ENCODE results near the gene PIGN.
"Not testable (repeated sequence)": the region's sequence is repeated elsewhere in the genome, so short reads cannot be mapped to it uniquely, and the experiment has no call there.

PIGN gene

DNA sequence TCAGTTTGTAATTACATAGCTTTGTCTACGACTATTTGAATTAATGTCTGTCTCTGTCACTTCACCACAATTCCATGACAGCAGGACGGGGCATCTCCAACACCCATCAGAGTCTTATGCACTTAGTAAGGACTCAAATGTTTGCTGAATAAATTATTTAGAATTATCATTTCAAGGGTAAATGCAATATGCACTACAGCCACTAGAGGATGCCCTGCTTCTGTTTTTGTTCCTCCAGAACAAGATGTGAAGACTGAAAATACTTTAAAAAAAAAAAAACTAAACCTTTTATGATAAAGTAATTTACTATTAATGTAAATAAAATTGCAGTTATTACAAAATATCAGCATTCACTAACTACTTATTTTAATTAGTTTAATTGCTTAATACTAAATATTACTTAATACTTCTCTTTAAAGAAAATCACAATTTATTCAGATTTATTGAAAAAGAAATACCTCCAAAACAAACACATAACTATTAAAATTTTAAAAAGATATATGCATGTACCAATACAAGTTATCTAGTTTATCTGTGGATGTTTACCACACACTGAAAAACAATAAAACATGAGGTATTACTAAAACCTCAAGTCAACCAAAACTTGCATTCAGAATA lies 3.2 kb downstream of the PIGN start:
- in situ Hi-C loops (cut with MboI; ENCODE audit: low sequenced_read_pairs), result no loop called here

DNA sequence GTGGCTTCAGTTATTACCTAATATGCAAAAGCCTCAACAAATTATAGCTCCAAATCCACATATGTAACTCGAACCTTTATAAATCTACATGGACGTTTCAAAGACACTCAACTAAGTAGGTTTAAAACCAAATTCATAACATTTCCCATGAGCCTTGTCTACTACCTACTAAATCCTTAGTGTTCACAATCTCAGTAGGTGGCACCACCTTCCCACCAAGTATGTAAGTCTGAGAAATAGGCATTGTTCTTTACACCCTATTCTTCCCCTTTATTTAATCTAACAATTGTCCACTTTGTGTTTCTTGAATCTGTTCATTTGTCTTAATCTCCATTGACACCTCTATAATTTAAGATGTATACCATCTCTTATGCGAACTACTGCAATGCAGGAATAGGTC lies 4.6 kb downstream of the PIGN start:
- in situ Hi-C loops (cut with MboI; ENCODE audit: low sequenced_read_pairs), result no loop called here

DNA sequence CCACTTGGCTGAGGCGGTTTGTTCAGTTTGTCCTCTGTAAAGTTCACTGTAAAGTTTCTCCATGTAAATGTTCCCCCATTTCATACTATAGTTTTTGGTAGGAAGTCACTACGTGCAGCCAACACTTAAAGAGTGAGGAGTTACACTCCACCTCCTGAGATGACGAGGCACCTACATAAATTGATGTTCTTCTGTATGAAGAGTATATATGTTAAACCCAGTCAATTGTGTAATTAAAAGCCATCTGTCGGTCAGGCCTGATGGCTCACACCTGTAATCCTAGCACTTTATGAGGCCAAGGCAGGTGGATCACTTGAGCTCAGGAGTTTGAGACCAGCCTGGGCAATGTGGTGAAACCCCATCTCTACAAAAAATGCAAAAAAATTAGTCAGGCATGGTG lies 7.6 kb downstream of the PIGN start:
- in situ Hi-C loops (cut with MboI; ENCODE audit: low sequenced_read_pairs), result no loop called here

DNA sequence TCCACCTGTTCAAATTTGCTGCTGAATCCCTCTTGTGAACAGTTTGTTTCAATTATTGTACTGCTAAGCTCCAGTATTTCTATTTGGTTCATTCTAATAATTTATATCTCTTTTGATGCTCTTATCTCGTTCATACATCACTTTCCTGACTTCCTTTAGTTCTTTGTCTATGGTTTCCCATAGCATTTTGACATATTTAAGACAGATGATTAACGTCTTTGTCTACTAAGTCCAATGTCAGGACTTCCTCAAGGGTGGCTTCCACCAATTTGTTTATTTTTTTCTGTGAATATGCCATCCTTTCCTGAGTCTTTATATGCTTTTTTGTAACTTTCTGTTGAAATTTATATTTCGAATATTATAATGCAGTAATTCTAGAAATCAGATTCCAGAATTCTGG lies 9.6 kb downstream of the PIGN start:
- in situ Hi-C loops (cut with MboI; ENCODE audit: low sequenced_read_pairs), result no loop called here

DNA sequence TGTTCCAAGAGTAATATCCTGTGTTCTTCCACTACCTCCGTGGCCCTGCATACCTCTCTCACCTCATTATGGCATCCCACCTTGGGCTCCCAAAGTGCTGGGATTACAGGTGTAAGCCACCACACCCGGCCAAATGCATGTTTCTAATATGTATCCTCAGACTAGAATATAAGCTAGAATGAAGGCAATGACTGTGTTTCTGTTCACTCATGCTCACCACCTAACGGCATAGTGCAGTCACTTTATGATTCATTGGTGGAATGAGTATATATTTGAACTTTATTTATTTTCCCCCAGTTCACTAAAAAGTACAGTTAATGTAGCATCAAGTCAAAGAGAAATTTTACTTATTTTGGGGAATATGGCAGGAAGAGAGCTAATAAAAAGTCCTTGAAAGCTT lies 11.3 kb downstream of the PIGN start:
- in situ Hi-C loops (cut with MboI; ENCODE audit: low sequenced_read_pairs), result no loop called here

DNA sequence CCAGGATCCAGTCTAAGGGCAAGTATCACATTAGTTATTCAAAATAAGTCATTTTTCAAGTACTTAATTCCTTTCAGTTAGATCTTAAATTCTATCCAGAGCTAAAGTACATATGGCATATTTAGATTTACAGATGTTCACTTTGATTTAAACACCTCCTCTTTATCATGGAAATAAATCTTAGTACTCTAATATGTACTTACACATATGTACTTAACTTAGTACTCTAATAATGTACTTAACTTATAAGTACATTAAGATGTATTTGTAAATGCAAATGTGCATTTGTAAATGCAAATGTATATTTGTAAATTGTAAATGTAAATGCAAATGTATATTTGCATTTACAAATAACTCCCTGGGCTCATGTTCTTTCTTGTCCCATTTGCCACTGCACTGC lies 14.6 kb downstream of the PIGN start:
- in situ Hi-C loops (cut with MboI; ENCODE audit: low sequenced_read_pairs), result no loop called here

DNA sequence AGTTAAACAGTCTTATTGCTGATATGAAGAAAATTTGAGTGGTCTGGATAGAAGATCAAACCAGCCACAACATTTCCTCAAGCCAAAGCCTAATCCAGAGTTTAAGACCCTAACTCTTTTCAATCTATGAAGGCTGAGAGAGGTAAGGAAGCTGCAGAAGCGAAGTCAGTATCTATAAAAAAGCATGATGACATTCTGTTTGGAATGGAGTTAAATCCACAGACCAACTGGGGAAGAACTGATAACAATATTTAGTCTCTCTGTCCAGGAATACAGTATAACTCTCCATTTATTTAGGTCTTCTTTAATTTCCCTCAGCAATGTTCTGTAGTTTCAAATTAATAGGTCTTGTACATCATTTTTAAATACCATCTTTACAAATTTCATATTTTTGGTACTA lies 16.0 kb downstream of the PIGN start:
- in situ Hi-C loops (cut with MboI; ENCODE audit: low sequenced_read_pairs), result no loop called here

DNA sequence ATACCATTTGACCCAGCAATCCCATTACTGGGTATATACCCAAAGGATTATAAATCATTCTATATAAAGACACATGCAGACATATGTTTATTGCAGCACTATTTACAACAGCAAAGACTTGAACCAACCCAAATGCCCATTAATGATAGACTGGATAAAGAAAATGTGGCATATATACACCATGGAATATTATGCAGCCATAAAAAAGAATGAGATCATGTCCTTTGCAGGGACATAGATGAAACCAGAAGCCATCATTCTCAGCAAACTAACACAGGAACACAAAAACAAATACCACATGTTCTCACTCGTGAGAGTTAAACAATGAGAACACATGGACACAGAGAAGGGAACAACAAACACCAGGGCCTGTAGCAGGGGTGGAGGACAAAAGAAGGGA lies 20.3 kb downstream of the PIGN start:
- in situ Hi-C loops (cut with MboI; ENCODE audit: low sequenced_read_pairs), result not testable (repeated sequence)

DNA sequence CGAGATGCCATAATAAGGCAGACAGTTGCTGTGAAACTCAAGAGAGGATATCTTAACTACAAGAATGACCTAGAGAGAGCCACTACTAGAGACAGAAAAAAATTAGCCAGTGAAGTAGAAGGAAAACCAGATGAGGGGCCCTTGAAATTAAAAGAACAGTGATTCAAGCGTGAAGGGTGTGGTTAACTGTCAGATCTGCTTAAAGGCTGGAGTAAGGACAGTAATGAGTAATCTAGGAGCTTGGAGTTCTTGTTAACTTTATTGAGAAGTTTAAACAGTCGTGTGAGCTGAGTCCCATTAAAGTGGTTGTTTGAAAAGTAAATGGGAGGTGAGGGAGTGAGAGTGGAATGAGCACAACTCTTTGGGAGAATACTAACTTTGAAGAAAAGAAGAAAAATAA lies 21.3 kb downstream of the PIGN start:
- in situ Hi-C loops (cut with MboI; ENCODE audit: low sequenced_read_pairs), result no loop called here

DNA sequence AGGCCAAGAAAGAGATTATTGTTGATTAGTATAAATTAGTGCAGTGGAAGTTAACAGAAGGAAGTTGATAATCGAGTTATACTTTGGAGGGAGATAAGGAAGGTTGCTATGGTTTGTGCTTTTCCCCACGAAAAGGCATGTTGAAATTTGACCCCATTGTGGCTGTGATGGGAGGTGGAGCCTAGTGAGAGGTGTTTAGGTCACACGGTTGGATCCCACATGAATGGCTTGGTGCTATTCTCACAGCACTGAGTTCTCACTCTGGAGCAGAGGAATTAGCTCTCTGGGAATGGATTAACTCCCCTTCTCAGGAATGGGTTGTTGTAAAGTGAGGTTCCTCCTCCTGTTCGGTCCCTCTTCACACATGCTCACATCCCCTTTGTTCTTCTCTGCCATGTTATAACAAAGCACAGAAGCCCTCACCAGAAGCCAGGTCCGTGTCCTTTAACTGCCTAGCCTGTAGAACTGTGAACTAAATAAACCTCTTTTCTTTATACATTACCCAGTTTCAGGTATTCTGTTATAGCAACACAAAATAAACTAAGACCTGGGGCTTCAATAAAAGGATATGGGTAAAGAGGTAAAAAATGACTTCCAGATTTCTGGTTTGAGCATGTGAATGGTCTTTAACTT lies 21.9 kb downstream of the PIGN start:
- in situ Hi-C loops (cut with MboI; ENCODE audit: low sequenced_read_pairs), result no loop called here

DNA sequence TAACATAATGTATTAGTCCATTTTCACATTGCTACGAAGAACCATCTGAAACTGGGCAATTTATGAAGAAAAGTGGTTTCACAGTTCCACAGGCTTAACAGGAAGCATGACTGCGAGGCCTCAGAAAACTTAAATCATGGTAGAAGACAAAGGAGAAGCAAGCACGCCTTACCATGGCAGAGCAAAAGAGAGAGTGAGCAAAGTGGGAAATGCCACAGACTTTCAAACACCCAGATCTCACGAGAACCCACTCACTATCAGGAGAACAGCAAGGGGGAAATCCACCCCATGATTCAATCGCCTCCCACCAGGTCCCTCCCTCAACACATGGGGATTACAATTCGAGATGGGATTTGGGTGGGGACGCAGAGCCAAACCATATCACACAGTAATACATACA lies 22.5 kb downstream of the PIGN start:
- in situ Hi-C loops (cut with MboI; ENCODE audit: low sequenced_read_pairs), result no loop called here

DNA sequence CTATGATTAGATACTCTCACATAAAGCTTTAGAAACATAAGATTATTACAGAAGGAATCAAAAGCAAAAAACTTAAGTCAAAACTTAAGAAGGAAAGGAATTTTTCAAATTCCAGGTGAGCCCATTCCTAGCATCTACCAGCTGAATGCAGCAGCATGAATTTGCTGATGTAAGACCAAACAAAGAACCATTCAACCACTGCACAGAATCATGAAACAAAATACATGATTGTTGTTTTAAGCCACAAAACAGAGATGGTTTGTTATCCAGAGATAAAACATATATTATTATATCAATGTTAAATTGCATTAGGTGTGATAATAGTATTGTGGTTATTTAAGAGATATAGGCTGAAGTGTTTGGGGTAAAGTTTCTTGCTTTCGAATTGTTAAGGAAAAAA lies 29.0 kb downstream of the PIGN start:
- in situ Hi-C loops (cut with MboI; ENCODE audit: low sequenced_read_pairs), result no loop called here

DNA sequence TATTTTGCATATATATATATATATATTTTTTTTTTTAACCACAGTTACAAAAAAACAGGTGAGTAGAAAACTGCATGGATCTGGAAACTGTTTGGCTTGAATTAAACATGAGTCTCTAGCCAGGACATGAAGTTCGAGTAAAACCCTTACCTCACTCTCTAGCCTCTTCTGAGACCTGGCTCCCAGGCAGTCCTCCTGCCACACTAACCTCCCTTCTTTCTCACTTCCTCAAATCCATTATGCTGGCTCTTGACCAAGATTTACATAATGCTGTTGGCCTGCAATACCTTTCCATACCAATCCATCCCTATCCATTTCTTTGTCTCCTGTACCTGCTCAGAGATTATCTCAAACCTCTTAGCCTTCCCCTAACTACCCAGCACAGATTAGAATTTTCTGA lies 34.0 kb downstream of the PIGN start:
- in situ Hi-C loops (cut with MboI; ENCODE audit: low sequenced_read_pairs), result no loop called here

DNA sequence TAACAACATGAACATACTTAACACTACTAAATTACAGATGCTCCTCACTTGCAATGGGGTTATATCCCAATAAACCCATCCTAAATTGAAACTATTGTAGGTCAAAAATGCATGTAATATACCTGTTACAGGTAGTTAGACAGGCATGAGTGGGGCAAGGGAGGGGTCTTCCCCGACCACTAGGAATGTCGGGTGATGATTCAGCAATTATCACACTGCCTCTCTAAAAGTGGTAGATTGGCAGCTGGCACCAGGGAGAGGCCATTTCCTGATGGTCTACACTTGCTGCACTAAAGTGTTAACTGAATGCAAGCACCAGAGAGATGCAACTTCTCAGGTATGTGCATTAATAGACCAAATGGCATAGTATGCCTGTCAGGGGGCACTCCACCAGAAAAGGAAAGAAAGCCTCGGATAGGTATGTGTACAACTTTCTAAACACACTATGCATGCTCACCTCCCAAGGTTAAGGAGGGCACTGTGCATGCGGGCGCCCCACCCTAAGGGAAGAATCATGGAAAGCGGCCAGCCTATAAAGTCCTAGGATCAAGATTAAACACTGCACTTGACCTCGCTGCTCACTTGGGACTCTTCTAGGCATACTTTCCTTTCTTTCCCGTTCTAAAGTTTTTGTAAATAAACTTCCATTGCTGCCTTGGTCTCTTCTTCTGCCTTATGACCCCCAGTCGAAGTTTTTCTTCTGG lies 35.6 kb downstream of the PIGN start:
- in situ Hi-C loops (cut with MboI; ENCODE audit: low sequenced_read_pairs), result no loop called here

DNA sequence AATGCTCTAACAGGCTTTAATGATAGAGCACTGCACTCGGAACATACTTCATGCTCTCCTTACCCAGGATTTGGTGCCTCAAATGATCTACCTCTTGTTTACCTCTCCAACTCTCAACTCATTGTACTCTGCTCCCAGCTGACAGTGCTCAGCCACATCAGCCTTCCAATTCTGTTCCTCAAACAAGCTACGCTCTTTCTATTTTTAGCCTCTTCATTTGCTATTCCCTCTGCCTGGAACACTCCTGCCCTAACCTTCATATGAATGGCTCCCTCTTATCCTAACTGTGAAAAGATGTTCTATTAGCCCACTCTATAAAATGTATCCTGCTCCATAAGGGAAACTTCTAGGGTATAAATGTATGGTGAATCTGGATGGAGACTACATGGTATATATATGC lies 42.5 kb downstream of the PIGN start:
- in situ Hi-C loops (cut with MboI; ENCODE audit: low sequenced_read_pairs), result no loop called here

DNA sequence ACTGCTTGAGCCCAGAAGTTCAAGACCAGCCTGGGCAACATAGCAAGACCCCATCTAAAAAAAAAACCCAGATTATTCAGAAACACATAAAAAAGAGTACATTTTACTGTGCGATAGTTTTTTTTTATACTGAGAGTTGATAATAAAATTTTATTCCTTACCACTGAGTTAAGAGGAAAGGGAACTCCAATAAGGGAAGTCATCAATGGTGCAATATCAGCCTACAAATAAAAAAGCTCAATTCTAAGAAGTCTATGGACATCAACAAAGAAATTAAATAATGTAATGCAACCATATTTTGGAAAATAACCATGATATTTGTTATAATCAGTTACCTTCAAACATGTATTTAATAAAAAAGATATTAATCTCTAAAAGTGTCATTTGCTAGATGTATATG lies 46.6 kb downstream of the PIGN start:
- in situ Hi-C loops (cut with MboI; ENCODE audit: low sequenced_read_pairs), result no loop called here

DNA sequence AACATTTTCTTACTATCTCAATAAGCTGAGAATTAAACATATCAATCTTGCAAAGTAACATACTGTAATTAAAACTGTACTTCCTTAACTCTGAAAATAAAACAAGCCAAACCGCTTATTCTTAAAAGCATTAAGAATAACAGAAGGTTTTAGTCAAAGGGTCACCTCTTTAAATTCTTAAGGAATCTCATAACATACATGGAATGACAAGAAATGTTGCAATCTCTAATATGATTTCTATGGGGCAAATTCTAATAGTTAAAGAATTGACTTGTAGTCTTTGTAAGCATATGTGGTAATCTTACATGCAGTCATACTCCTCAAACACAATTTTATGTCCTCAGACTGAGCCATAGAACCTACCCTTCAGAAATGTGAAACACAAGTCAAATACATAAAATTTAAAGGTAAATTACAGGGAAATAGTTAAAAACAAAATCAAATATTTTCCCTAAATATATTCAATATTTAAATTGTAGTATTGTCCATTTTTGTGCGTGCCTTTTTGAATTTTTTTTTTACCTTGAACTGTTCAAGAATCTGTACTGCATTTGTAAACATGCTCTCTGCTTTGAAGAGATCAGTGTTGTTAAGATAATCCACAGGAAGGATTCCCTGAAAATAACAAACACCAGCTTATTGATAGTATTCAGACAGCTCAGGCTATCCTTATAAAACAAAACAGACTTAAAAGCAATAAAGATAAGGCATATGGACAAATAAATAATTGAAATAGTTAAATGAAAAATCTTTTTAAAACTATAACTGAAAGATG lies 48.2 kb downstream of the PIGN start:
- in situ Hi-C loops (cut with MboI; ENCODE audit: low sequenced_read_pairs), result no loop called here

DNA sequence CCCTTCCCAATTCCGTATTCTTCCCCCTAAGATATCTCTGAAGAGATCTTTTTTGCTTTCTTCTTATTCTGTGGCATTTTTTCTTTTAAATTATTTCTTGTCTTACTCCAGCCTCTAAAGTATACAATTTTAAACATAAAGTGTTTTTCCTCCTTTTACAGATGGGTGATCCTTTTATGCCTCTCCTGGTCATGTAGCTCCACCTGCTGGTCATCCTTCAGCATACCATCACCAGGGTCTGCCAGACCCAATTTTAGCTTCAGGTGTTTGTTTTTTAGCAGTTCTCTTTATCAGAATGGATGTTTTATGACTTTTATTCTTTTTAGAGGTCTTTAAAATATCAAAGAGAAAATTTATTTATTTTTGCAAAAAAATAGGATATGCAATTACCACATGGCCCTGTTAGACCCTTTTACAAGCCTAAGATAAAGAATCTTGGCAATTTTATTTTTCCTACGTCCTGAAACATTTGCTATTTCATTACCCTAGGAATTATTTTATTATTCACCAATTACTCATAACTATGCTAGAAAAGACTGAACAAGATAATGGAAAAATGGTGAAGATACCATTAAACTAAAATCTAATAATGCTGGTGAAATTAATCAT lies 55.5 kb downstream of the PIGN start:
- in situ Hi-C loops (cut with MboI; ENCODE audit: low sequenced_read_pairs), result no loop called here

DNA sequence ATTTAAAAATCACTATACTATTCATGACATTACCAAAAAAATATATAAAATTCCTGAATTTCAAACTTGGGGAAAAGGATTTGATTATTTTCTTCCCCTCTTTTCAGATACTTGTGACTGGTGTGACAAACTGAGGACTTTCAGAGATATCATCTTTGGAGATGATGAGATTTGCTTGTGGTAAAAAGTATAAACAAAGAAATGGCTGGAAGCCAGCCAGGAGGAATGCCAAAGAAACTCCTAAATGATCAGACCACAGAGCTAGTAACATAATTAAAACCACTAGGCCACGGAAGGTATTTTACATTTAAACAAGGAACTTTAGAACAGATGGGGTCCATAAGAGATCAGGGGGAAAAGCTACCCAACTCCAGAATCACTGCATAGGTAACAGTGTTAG lies 58.7 kb downstream of the PIGN start:
- in situ Hi-C loops (cut with MboI; ENCODE audit: low sequenced_read_pairs), result no loop called here

DNA sequence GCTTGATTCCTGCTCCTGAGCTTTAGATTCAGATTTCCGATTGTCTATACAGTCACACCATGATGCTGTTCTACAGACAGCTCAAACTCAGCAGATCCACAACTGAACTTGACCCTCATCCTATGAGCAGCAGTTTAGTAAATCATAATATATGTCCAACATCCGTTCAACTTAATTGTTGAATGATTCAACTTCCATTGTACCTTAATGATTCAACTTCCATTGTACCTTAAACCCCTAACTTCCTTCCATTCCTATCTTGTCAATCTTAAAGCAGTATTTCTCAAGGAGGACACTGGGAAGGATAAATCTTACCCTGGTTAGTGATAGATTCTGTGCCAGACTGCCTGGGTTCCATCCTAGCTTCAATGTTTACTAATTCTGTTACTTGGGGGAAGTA lies 60.1 kb downstream of the PIGN start:
- in situ Hi-C loops (cut with MboI; ENCODE audit: low sequenced_read_pairs), result no loop called here

DNA sequence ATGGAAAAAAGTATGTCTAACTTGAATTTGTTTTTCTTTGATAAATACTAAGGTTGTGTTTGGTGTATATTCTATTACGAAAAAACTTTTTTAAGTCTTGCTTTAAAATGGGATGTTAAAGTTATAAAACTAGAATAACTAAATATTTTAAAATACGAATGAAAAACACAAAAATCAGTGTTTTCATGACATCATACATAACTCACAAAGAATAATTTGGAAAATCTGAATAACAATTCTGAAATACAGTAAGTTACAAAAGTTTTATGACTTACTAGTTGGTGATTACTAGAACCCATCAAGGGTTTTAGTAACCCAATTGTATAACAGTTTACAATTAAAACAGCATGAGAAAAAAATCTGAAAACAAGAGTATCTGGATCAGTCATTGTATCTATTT lies 61.2 kb downstream of the PIGN start:
- in situ Hi-C loops (cut with MboI; ENCODE audit: low sequenced_read_pairs), result no loop called here

Data from hTERT RPE-1 (cell line).